Gastroesophageal sphincter (tissue), 3 donors: Measurements from ENCODE around the gene AFF3.

Experiments
- EP300 ChIP-seq: sonication (generic); formaldehyde crosslinking; IDR thresholded peaks from one replicate; pipeline ENCODE4 v1.6.1; 2017; ENCODE audit warnings: antibody characterized with exemption, mild to moderate bottlenecking
- POLR2AphosphoS5 ChIP-seq: sonication (generic); formaldehyde crosslinking; IDR thresholded peaks from one replicate; pipeline ENCODE4 v1.6.1; 2017; ENCODE audit warnings: antibody characterized with exemption
- TF ChIP-seq, protein P1 (sequence below), 4 experiments: fragments of 200-600 bp in 2 of 4; fragments of 450-650 bp in 2 of 4; sonication (generic) in 1 of 4; IDR thresholded peaks; one replicate each; pipeline ENCODE4 v1.5.1; 2017 to 2019; ENCODE audit warnings: antibody characterized with exemption in 4 of 4, mild to moderate bottlenecking in 2 of 4, moderate library complexity in 2 of 4

- TF ChIP-seq, protein P1, sequence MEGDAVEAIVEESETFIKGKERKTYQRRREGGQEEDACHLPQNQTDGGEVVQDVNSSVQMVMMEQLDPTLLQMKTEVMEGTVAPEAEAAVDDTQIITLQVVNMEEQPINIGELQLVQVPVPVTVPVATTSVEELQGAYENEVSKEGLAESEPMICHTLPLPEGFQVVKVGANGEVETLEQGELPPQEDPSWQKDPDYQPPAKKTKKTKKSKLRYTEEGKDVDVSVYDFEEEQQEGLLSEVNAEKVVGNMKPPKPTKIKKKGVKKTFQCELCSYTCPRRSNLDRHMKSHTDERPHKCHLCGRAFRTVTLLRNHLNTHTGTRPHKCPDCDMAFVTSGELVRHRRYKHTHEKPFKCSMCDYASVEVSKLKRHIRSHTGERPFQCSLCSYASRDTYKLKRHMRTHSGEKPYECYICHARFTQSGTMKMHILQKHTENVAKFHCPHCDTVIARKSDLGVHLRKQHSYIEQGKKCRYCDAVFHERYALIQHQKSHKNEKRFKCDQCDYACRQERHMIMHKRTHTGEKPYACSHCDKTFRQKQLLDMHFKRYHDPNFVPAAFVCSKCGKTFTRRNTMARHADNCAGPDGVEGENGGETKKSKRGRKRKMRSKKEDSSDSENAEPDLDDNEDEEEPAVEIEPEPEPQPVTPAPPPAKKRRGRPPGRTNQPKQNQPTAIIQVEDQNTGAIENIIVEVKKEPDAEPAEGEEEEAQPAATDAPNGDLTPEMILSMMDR (IDR thresholded peaks at IDR 0.05), result no peak
- TF ChIP-seq POLR2AphosphoS5, result no peak
- TF ChIP-seq EP300, result no peak
These were observed 537.4 kb downstream of the AFF3 start for GRCh38 chr2:99605036-99605435.
